Sigmoid colon (tissue), 4 donors: ENCODE measurements around the gene ROPN1.

Source experiments
- EP300 ChIP-seq, 4 donors: sonication (generic); formaldehyde crosslinking; IDR thresholded peaks; one replicate each; pipeline ENCODE4 v1.6.1; 2017; ENCODE audit warnings: antibody characterized with exemption in 4 of 4
- POLR2A ChIP-seq, 2 donors: fragments of 450-650 bp; IDR thresholded peaks; one replicate each; pipeline ENCODE4 v1.6.1; 2016; ENCODE audit warnings: antibody characterized with exemption in 2 of 2, mild to moderate bottlenecking in 2 of 2, moderate library complexity in 2 of 2
- POLR2AphosphoS5 ChIP-seq, 4 donors: sonication (generic); formaldehyde crosslinking; IDR thresholded peaks; one replicate each; pipeline ENCODE4 v1.6.1; 2017; ENCODE audit warnings: antibody characterized with exemption in 4 of 4
- TF ChIP-seq, protein P1 (sequence below), 4 experiments: fragments of 450-650 bp in 3 of 4; fragments of 200-600 bp in 1 of 4; IDR thresholded peaks; one replicate each; pipeline ENCODE4 v1.5.1; 2016 to 2019; ENCODE audit warnings: antibody characterized with exemption in 4 of 4, mild to moderate bottlenecking in 3 of 4, moderate library complexity in 2 of 4

GRCh38 chr3:123941542-123941941 lies 50.4 kb downstream of the ROPN1 start:
- TF ChIP-seq, protein P1, sequence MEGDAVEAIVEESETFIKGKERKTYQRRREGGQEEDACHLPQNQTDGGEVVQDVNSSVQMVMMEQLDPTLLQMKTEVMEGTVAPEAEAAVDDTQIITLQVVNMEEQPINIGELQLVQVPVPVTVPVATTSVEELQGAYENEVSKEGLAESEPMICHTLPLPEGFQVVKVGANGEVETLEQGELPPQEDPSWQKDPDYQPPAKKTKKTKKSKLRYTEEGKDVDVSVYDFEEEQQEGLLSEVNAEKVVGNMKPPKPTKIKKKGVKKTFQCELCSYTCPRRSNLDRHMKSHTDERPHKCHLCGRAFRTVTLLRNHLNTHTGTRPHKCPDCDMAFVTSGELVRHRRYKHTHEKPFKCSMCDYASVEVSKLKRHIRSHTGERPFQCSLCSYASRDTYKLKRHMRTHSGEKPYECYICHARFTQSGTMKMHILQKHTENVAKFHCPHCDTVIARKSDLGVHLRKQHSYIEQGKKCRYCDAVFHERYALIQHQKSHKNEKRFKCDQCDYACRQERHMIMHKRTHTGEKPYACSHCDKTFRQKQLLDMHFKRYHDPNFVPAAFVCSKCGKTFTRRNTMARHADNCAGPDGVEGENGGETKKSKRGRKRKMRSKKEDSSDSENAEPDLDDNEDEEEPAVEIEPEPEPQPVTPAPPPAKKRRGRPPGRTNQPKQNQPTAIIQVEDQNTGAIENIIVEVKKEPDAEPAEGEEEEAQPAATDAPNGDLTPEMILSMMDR (IDR thresholded peaks at IDR 0.05): no peak
- TF ChIP-seq POLR2AphosphoS5 (IDR thresholded peaks at IDR 0.05) (no peak), POLR2A (IDR thresholded peaks at IDR 0.05) (no peak), EP300 (IDR thresholded peaks at IDR 0.05) (no peak)
